HepG2 (cell line): ENCODE data around the gene EPS8L3. TPM values are rescaled to one million over a fixed set of nuclear protein-coding genes. Genes with fewer than 3 reads are reported as not detected.

Source experiments
- ATAC-seq: fragments of 200-7000 bp; cut with Tn5 transposase; 3 replicates; pipeline ENCODE4 v1.9.1; 2020; ENCODE audit warnings: mild to moderate bottlenecking, moderate library complexity
- BruUV-seq: library from RNA; stranded (reverse); fragments of 400-500 nt; replicated peaks from 2 replicates; lab custom pipeline; 2021; lab: Mats Ljungman, UMichigan
- CTCF ChIA-PET: fragments of 300-600 bp; formaldehyde crosslinking; extraction: SDS; loops from one replicate; lab custom pipeline; 2021; ENCODE audit warnings: low total read pairs, inconsistent platforms, low intra/inter-chr PET ratio; lab: Yijun Ruan, JAX
- POLR2A ChIA-PET: fragments of 350-600 bp; sonication (Branson Sonifier 250); formaldehyde crosslinking; loops from one replicate; lab custom pipeline; 2020; ENCODE audit warnings: antibody characterized with exemption, inconsistent platforms; lab: Yijun Ruan, JAX
- DNase-seq: peaks from one replicate; pipeline ENCODE4 v3.0.0-alpha.2; 2015; ENCODE audit warnings: low spot score
- FAIRE-seq: peaks from 3 replicates; lab custom pipeline; 2011; peaks lifted over from hg19 to GRCh38; lab: Jason Lieb, UNC
- H2AFZ ChIP-seq: one replicate; pipeline ENCODE4 v1.6.1; 2011; ENCODE audit warnings: low read length, inconsistent platforms
- H3K27ac ChIP-seq: fragments of 300-600 bp; 3 replicates; pipeline ENCODE4 v1.8.0; 2011; ENCODE audit warnings: mixed run types, mild to moderate bottlenecking, mixed read lengths, low read length, inconsistent platforms; ENCODE audit not compliant: insufficient read depth; ENCODE audit errors: extremely low read length
- H3K27me3 ChIP-seq, 2 experiments: fragments of 200-600 bp in 1 of 2; 2 replicates in 1 of 2; 3 replicates in 1 of 2; pipeline versions ENCODE4 v1.6.0 to v1.8.0; 2011; ENCODE audit warnings: low read length in 2 of 2, mild to moderate bottlenecking in 2 of 2, moderate library complexity in 2 of 2, inconsistent platforms in 1 of 2; ENCODE audit not compliant: insufficient read depth in 2 of 2, control insufficient read depth in 1 of 2
- H3K36me3 ChIP-seq, 2 experiments: fragments of 200-600 bp in 1 of 2; replicated peaks in 1 of 2; 2 replicates in 1 of 2; 3 replicates in 1 of 2; pipeline versions ENCODE4 v1.5.1 to v1.8.0; 2011; ENCODE audit warnings: low read length in 2 of 2, inconsistent platforms in 1 of 2; ENCODE audit not compliant: insufficient read depth in 2 of 2, control insufficient read depth in 1 of 2
- H3K4me1 ChIP-seq: 2 replicates; pipeline ENCODE4 v1.5.1; 2012; ENCODE audit warnings: low read length, inconsistent platforms; ENCODE audit not compliant: insufficient read depth
- H3K4me2 ChIP-seq: 2 replicates; pipeline ENCODE4 v1.6.0; 2011; ENCODE audit warnings: low read depth, low read length, inconsistent platforms
- H3K4me3 ChIP-seq, 3 experiments: fragments of 200-600 bp in 1 of 3; sonication (generic), shearing (Covaris generic) in 1 of 3; replicated peaks in 1 of 3; 2 replicates each; pipeline ENCODE4 v1.5.1; 2011 to 2016; ENCODE audit warnings: low read length in 3 of 3, inconsistent platforms in 2 of 3, low read depth in 2 of 3, mild to moderate bottlenecking in 2 of 3, control low read depth in 1 of 3, mixed read lengths in 1 of 3; ENCODE audit not compliant: insufficient read depth in 1 of 3
- H3K79me2 ChIP-seq: one replicate; pipeline ENCODE4 v1.6.1; 2011; ENCODE audit warnings: low read length, inconsistent platforms; ENCODE audit not compliant: insufficient read depth
- H3K9ac ChIP-seq: 2 replicates; pipeline ENCODE4 v1.6.0; 2011; ENCODE audit warnings: mild to moderate bottlenecking, low read depth, low read length, inconsistent platforms; ENCODE audit not compliant: insufficient read depth
- H3K9me3 ChIP-seq: 2 replicates; pipeline ENCODE4 v1.5.1; 2012; ENCODE audit warnings: mild to moderate bottlenecking, low read length
- H4K20me1 ChIP-seq: 2 replicates; pipeline ENCODE4 v1.6.0; 2011; ENCODE audit warnings: inconsistent platforms, mild to moderate bottlenecking, low read length, moderate library complexity; ENCODE audit not compliant: insufficient read depth
- ARHGAP35 ChIP-seq: sonication (generic); formaldehyde crosslinking; IDR thresholded peaks from 2 replicates; pipeline ENCODE4 v1.9.0; 2022; ENCODE audit warnings: mild to moderate bottlenecking, inconsistent platforms, moderate library complexity, missing genetic modification reagents, borderline replicate concordance
- GTF2F1 ChIP-seq: fragments of 150-350 bp; IDR thresholded peaks from 2 replicates; pipeline ENCODE4 v1.6.1; 2014; ENCODE audit warnings: low read length
- KLF12 ChIP-seq: sonication (generic); formaldehyde crosslinking; IDR thresholded peaks from 2 replicates; pipeline ENCODE4 v1.4.0; 2020; ENCODE audit warnings: missing genetic modification reagents, borderline replicate concordance
- RFX5 ChIP-seq: IDR thresholded peaks from 2 replicates; pipeline ENCODE4 v1.6.1; 2011; ENCODE audit warnings: low read depth, low read length, improper control_type of control experiment
- SP4 ChIP-seq: sonication (generic); formaldehyde crosslinking; IDR thresholded peaks from 2 replicates; pipeline ENCODE4 v1.8.1; 2023; ENCODE audit warnings: mild to moderate bottlenecking, missing genetic modification reagents
- SP5 ChIP-seq: IDR thresholded peaks from 2 replicates; pipeline ENCODE4 v1.6.1; 2016; ENCODE audit warnings: low read depth, borderline replicate concordance
- SRF ChIP-seq: IDR thresholded peaks from 2 replicates; pipeline ENCODE4 v1.6.1; 2011; ENCODE audit warnings: mild to moderate bottlenecking, low read depth, low read length, moderate library complexity
- STAT5B ChIP-seq: sonication (generic); formaldehyde crosslinking; IDR thresholded peaks from 2 replicates; pipeline ENCODE4 v1.4.0; 2020; ENCODE audit warnings: missing genetic modification reagents
- ZNF205 ChIP-seq: IDR thresholded peaks from 2 replicates; pipeline ENCODE4 v1.6.1; 2018; ENCODE audit warnings: missing biosample characterization, missing genetic modification reagents
- ZNF281 ChIP-seq: sonication (generic); formaldehyde crosslinking; IDR thresholded peaks from 2 replicates; pipeline ENCODE4 v1.4.0; 2020; ENCODE audit warnings: missing genetic modification reagents, borderline replicate concordance
- ZNF354B ChIP-seq: sonication (generic); formaldehyde crosslinking; IDR thresholded peaks from 2 replicates; pipeline ENCODE4 v1.8.0; 2022; ENCODE audit warnings: mild to moderate bottlenecking, missing genetic modification reagents
- ZNF407 ChIP-seq: sonication (generic); formaldehyde crosslinking; IDR thresholded peaks from one replicate; pipeline ENCODE4 v1.5.1; 2020; ENCODE audit warnings: mild to moderate bottlenecking, missing genetic modification reagents; ENCODE audit errors: not compliant biosample characterization
- ZNF720 ChIP-seq: sonication (generic); formaldehyde crosslinking; IDR thresholded peaks from 2 replicates; pipeline ENCODE4 v1.4.0; 2020; ENCODE audit warnings: missing genetic modification reagents
- ZNF747 ChIP-seq: sonication (generic); formaldehyde crosslinking; IDR thresholded peaks from 2 replicates; pipeline ENCODE4 v1.8.1; 2023; ENCODE audit warnings: missing genetic modification reagents, mild to moderate bottlenecking, borderline replicate concordance
- WGBS: methylation state at CpG from one replicate; pipeline ENCODE4 v1.1.6; 2017; ENCODE audit warnings: low lambda C conversion rate; 5-methylcytosine and 5-hydroxymethylcytosine counted together
- in situ Hi-C: cut with HindIII; loops from 2 replicates; pipeline ENCODE4 v1.10.0; 2017; ENCODE audit warnings: low pct_unique_long_range_greater_than_20kb; ENCODE audit not compliant: extremely low pct_ligation_motif_present
- intact Hi-C: fragments of 100-400 bp; cut with micrococcal nuclease; formaldehyde crosslinking; loops from one replicate; pipeline ENCODE4 v1.10.0; 2022; ENCODE audit not compliant: unreplicated experiment
- polyA plus RNA-seq, 8 experiments: library from polyadenylated mRNA; depleted of rRNA in 3 of 8; stranded (reverse) in 7 of 8; unstranded in 1 of 8; fragments of >200 nt; fragmentation: Illumina TruSeq in 4 of 8; extraction: Trizol in 4 of 8; gene quantifications; 2 replicates each; pipeline versions ENCODE4 v1.2.1 to v1.2.3, GENCODE V29; 2011 to 2016; ENCODE audit warnings: low read depth in 4 of 8, missing spikeins in 1 of 8, mixed read lengths in 1 of 8; ENCODE audit not compliant: insufficient read depth in 1 of 8
- total RNA-seq, 5 experiments: library from RNA; depleted of rRNA; stranded (reverse); fragments of >200 nt; fragmentation: Illumina TruSeq; extraction: Trizol; gene quantifications; 2 replicates each; pipeline ENCODE4 v1.2.3, GENCODE V29; 2016; ENCODE audit warnings: low read depth in 1 of 5

The EPS8L3 gene
- total and polyA plus RNA-seq, 2 of the 13 experiments (the other 11 are each of a cell fraction or from before 2014, with no cell fraction given): 18.2 to 106 TPM

GRCh38 chr1:109768820-109769219 is 5.1 kb upstream of the EPS8L3 start:
- intact Hi-C loops: no loop called here
- peaks cover 68% of the 10 kb centered on the region for H3K4me1 ChIP-seq
- ChIA-PET CTCF (no interaction called here), POLR2A (interaction anchor here (1.5 kb wide), 1 partner anchor 18 kb away, joined by 3 read pairs; no protein-coding TSS in a partner anchor)
- 57% methylated on average over 7 of the region's 7 CpGs for WGBS
- H3K9me3 ChIP-seq: no peaks in the 10 kb centered on the region
- no peak overlapping the region for H3K9ac ChIP-seq
- H3K4me2 ChIP-seq: no peak overlapping the region
- FAIRE-seq: no peak
- H3K27me3 ChIP-seq: peaks cover 2 to 19% of the 10 kb centered on the region in 2 experiments; a peak in 3 of 5 replicates
- no peak for DNase-seq
- no peak overlapping the region for H2AFZ ChIP-seq
- H3K79me2 ChIP-seq: peaks cover under 1% of the 10 kb centered on the region
- ATAC-seq: no peak
- H4K20me1 ChIP-seq: no peaks in the 10 kb centered on the region
- no peak overlapping the region for H3K27ac ChIP-seq
- BruUV-seq: no TSS peak
- TF ChIP-seq SP5 (CRISPR knock-in tag) (no peak), ZNF281 (no peak), STAT5B (CRISPR knock-in tag) (no peak), ZNF720 (CRISPR knock-in tag) (no peak), SP4 (CRISPR knock-in tag) (no peak), SRF (no peak), KLF12 (CRISPR knock-in tag) (no peak), ZNF407 (no peak), ZNF205 (CRISPR knock-in tag) (no peak), RFX5 (no peak), ZNF747 (no peak), ZNF354B (CRISPR knock-in tag) (no peak), GTF2F1 (no peak), ARHGAP35 (CRISPR knock-in tag) (no peak)
- no peaks in the 10 kb centered on the region for H3K36me3 ChIP-seq
- in situ Hi-C loops: no loop called here
- H3K4me3 ChIP-seq: no peak overlapping the region
